ENCODE data around the gene MED12. TPM values are rescaled to one million over a fixed set of nuclear protein-coding genes. Genes with fewer than 3 reads are reported as not detected.
A peak's percentile ranks its signal among the peaks of the same experiment; 100 is the strongest.

The MED12 gene
- total RNA-seq, 1 donor from 2014 or later, result 39.3 TPM

DNA sequence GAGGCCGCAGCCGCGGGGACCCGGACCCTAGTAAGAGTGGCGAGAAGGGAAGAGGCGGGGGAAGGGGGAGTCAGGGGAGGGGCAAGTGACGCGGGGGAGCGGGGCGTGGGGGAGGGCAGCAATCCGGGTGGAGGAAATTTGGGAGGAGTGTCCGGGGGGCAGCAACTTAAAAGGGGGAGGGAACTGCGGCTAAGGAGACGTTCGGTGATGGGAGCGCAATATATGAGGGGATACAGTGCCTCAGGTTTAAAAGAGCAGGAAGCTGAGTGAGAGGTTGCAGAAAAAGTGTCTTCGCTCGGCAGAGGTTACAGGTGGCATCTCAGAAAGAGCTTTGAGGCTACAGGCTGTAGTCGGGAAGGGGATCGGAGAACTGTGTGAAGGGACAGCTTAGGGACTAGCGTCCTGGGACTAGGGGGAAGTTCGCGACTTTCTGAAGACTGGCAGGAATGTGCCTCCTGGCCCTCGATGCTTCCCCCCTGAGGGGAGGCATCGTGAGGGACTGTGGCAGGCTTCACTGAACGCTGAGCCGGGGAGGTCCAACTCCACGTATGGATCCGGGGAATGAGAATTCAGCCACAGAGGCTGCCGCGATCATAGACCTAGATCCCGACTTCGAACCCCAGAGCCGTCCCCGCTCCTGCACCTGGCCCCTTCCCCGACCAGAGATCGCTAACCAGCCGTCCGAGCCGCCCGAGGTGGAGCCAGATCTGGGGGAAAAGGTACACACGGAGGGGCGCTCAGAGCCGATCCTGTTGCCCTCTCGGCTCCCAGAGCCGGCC lies 22.2 kb upstream of the MED12 start:
- Histone ChIP-seq H3K9me3 (no peaks in the 10 kb centered on the region), H3K36me3 (no peaks in the 10 kb centered on the region), H3K27me3 (no peaks in the 10 kb centered on the region), H3K27ac (peak overlapping the region; percentile 81), H3K4me3 (peak overlapping the region; percentile 56 to 58), H3K4me1 (peaks cover 16% of the 10 kb centered on the region)
- intact Hi-C loops (cut with DNase I), result no loop called here
- TF ChIP-seq POLR2AphosphoS5 (IDR thresholded peaks at IDR 0.05; ENCODE audit: insufficient read depth in 1 of 2, low read depth in 1 of 2) (no peak), POLR2A (IDR thresholded peaks at IDR 0.05) (peak in 1 of 2 donors; percentile 8)
- DNase-seq (ENCODE audit: extremely low spot score in 2 of 2), result no peak

DNA sequence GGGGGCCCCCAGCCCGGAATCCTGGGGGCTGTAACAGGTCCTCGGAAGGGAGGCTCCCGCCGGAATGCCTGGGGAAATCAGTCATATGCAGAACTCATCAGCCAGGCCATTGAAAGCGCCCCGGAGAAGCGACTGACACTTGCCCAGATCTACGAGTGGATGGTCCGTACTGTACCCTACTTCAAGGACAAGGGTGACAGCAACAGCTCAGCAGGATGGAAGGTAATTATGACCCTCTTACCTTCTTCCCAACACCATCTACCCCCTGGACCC lies 21.7 kb upstream of the MED12 start:
- no peak for TF ChIP-seq POLR2AphosphoS5 (IDR thresholded peaks at IDR 0.05; ENCODE audit: insufficient read depth in 1 of 2, low read depth in 1 of 2)
- TF ChIP-seq, protein P1, sequence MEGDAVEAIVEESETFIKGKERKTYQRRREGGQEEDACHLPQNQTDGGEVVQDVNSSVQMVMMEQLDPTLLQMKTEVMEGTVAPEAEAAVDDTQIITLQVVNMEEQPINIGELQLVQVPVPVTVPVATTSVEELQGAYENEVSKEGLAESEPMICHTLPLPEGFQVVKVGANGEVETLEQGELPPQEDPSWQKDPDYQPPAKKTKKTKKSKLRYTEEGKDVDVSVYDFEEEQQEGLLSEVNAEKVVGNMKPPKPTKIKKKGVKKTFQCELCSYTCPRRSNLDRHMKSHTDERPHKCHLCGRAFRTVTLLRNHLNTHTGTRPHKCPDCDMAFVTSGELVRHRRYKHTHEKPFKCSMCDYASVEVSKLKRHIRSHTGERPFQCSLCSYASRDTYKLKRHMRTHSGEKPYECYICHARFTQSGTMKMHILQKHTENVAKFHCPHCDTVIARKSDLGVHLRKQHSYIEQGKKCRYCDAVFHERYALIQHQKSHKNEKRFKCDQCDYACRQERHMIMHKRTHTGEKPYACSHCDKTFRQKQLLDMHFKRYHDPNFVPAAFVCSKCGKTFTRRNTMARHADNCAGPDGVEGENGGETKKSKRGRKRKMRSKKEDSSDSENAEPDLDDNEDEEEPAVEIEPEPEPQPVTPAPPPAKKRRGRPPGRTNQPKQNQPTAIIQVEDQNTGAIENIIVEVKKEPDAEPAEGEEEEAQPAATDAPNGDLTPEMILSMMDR (IDR thresholded peaks at IDR 0.05), result no peak
- TF ChIP-seq POLR2A (IDR thresholded peaks at IDR 0.05), result no peak
- Histone ChIP-seq H3K4me1 (peaks cover 16% of the 10 kb centered on the region), H3K9me3 (no peaks in the 10 kb centered on the region), H3K27ac (peak overlapping the region; percentile 81), H3K27me3 (no peaks in the 10 kb centered on the region), H3K4me3 (peak overlapping the region; percentile 56 to 58), H3K36me3 (no peaks in the 10 kb centered on the region)
- DNase-seq (ENCODE audit: extremely low spot score in 2 of 2), result no peak
- intact Hi-C loops (cut with DNase I), result no loop called here

DNA sequence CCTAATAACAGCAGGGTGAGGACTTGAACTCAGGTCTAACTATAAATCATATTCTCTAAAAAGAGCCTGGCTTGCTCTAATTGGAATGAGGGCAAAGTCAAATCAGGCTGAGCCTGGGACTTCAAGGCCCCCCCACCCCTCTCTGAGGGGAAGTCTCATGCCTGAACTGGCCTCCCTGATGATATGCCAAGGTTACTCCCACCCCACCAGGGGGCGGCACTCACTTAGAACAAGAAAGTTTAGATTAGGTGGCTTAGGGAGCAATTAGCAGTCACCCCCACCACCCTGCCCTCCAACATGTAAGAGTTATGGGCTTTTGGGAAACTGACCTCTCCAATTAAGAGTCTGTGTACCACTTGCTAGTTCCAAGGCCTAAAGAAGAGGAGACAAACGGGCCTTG lies 20.1 kb upstream of the MED12 start:
- H3K4me3 ChIP-seq, result no peak overlapping the region
- no peak for DNase-seq (ENCODE audit: extremely low spot score in 2 of 2)
- H3K36me3 ChIP-seq, result no peaks in the 10 kb centered on the region
- peak overlapping the region; percentile 13 for H3K27ac ChIP-seq
- no peaks in the 10 kb centered on the region for H3K27me3 ChIP-seq
- TF ChIP-seq, protein P1 (IDR thresholded peaks at IDR 0.05), result peak in 1 of 3 experiments; percentile 33
- TF ChIP-seq POLR2AphosphoS5 (IDR thresholded peaks at IDR 0.05; ENCODE audit: insufficient read depth in 1 of 2, low read depth in 1 of 2) (no peak), POLR2A (IDR thresholded peaks at IDR 0.05) (no peak)
- intact Hi-C loops (cut with DNase I), result no loop called here
- H3K9me3 ChIP-seq, result no peaks in the 10 kb centered on the region
- peaks cover 16% of the 10 kb centered on the region for H3K4me1 ChIP-seq

DNA sequence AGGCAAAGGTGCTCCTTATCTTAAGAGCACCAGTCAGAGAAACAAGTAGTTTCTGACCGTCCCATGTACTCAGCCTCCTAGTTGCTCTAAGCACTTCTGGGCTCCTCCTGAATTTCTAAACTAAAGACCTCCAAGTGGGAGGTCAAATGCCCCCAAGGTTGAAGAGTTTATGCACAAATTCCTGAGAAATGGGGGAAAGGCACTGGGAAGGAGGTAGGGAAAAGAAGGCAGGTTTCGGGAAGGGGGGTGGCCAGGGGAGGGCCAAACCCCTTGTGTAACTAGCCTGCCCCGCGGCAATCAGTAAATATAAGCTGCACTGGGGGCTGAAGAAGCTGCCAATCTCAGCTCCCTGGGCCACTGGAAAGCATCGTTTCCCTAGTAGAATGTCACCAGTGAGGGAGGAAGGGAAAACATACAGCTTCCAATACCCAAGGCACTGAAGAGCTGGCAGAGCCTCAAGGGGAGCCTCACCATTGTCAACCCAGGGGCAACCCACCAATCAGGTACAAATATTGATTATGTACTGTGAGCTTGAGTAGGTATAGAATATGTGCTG lies 19.4 kb upstream of the MED12 start:
- intact Hi-C loops (cut with DNase I), result no loop called here
- no peak overlapping the region for H3K4me3 ChIP-seq
- TF ChIP-seq POLR2A (IDR thresholded peaks at IDR 0.05), result no peak
- no peak for TF ChIP-seq POLR2AphosphoS5 (IDR thresholded peaks at IDR 0.05; ENCODE audit: insufficient read depth in 1 of 2, low read depth in 1 of 2)
- TF ChIP-seq, protein P1 (IDR thresholded peaks at IDR 0.05), result no peak
- no peaks in the 10 kb centered on the region for H3K9me3 ChIP-seq
- no peak overlapping the region for H3K27ac ChIP-seq
- peaks cover 23% of the 10 kb centered on the region for H3K4me1 ChIP-seq
- peaks cover 3% of the 10 kb centered on the region for H3K27me3 ChIP-seq
- DNase-seq (ENCODE audit: extremely low spot score in 2 of 2), result no peak
- no peaks in the 10 kb centered on the region for H3K36me3 ChIP-seq

DNA sequence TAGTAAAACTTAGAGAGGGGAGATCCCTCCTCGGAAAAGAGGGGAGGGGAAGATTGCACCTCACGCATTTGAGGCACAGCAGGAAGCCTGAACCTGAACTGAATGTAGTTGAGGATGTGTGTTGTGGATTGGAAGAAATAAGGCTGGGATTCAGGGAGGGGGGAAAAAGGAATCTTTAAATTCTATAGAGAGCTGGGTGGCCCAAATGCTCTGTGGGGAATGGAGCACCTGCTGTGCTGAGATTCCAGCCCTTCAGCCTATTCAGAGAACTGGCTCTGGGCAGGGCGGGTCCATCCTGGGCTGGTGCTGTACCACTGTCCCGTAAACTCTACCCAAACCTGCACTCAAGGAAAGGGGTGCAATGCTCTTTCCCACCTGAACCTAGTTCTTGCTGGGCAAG lies 18.7 kb upstream of the MED12 start:
- Histone ChIP-seq H3K27ac (no peak overlapping the region), H3K4me1 (peaks cover 29% of the 10 kb centered on the region), H3K27me3 (peaks cover 3% of the 10 kb centered on the region), H3K36me3 (no peaks in the 10 kb centered on the region), H3K9me3 (no peaks in the 10 kb centered on the region), H3K4me3 (no peak overlapping the region)
- DNase-seq (ENCODE audit: extremely low spot score in 2 of 2), result no peak
- intact Hi-C loops (cut with DNase I), result no loop called here
- TF ChIP-seq, protein P1 (IDR thresholded peaks at IDR 0.05), result no peak
- TF ChIP-seq POLR2A (IDR thresholded peaks at IDR 0.05) (no peak), POLR2AphosphoS5 (IDR thresholded peaks at IDR 0.05; ENCODE audit: insufficient read depth in 1 of 2, low read depth in 1 of 2) (no peak)
